Measurements from ENCODE around the gene TBC1D8. TPM values are rescaled to one million over a fixed set of nuclear protein-coding genes. Genes with fewer than 3 reads are reported as not detected.

The TBC1D8 gene
- polyA plus RNA-seq, 1 donor: 17.3 TPM

DNA sequence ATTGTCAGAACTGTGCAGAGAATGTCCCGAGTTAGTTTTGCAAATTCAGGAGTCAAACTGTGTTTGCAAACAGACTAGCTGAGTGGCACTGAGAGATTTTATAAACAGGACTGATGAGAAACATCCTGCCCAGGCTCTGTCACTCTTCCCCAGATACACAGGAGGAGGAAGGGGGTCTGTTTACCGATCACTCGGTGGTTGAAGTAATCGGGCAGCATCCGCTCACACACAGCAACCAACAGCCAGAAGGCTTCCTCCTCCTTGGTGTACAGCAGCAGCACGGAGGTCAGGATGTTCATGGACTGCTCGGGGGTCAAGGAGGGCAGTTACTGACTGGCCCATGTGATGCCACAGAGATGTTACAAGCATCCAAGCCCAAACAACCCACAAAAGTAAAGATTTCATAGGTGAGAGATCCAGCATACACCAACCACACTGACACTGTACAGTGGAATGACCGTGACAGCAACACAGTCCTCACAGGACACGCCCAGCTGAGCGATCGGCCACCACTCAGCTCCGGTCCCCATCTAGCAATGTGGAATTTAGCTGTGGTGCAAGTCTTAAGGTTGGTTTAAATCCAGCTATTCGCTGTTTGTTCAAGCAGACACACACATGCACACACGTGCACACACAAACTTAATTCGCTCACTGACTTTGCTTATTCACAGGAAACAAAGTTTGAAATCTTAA is 119.0 kb downstream of the TBC1D8 start:
- H3K4me3 ChIP-seq (ENCODE audit: low read length): no peak overlapping the region
- no peaks in the 10 kb centered on the region for H3K9me3 ChIP-seq (ENCODE audit: control insufficient read depth, low read depth, low read length)
- no peaks in the 10 kb centered on the region for H3K27me3 ChIP-seq (ENCODE audit: control insufficient read depth, insufficient read depth, low read length)
- no peak for DNase-seq
- WGBS (ENCODE audit: insufficient coverage, low lambda C conversion rate): no CpG with 5 or more reads among the region's 15 CpGs
- peaks cover 28% of the 10 kb centered on the region for H3K36me3 ChIP-seq (ENCODE audit: control insufficient read depth, insufficient read depth, low read length)
- no peaks in the 10 kb centered on the region for H3K4me1 ChIP-seq (ENCODE audit: control insufficient read depth, insufficient read depth, low read length)
- no peak overlapping the region for H3K27ac ChIP-seq (ENCODE audit: low read length)

DNA sequence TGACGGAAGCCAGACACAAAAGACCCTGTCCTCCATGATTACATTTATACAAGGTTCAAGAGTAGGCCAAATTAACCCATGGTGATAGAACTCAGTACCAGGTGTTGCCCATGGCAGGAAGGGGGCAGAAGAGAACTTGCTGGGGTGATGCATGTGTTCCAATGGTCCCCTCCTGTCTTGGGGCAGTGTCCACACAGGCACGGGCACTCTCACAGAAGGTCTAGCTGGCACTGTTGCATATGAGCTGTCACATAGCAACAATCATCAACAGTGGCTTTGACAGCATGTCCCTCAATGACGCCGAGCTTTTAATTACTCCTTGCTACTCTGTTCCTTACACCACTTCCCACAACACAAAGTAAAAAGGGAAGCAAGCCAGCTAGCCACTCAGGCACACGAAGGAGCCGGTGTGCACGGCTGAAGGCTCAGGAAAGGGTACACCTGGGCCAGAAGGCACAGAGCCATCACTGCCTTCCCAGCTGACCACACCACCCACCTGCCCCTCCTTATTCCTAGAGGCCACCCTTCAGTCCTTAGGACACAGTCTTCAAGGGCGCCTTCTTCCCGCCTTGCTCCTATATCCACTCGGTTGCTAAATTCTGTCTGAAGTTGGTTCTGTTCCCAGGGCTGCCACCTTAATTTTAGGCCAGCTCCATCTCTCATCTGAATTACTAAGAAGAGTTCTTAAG is 120.2 kb downstream of the TBC1D8 start:
- Histone ChIP-seq H3K4me3 (ENCODE audit: low read length) (no peak overlapping the region), H3K27me3 (ENCODE audit: control insufficient read depth, insufficient read depth, low read length) (no peaks in the 10 kb centered on the region), H3K9me3 (ENCODE audit: control insufficient read depth, low read depth, low read length) (no peaks in the 10 kb centered on the region), H3K4me1 (ENCODE audit: control insufficient read depth, insufficient read depth, low read length) (no peaks in the 10 kb centered on the region), H3K27ac (ENCODE audit: low read length) (no peak overlapping the region), H3K36me3 (ENCODE audit: control insufficient read depth, insufficient read depth, low read length) (peaks cover 22% of the 10 kb centered on the region)
- no CpG with 5 or more reads among the region's 10 CpGs for WGBS (ENCODE audit: insufficient coverage, low lambda C conversion rate)
- no peak for DNase-seq

GRCh38 chr2:101027852-101028251 is 123.3 kb downstream of the TBC1D8 start:
- DNase-seq: no peak
- no peak overlapping the region for H3K4me3 ChIP-seq (ENCODE audit: low read length)
- no peaks in the 10 kb centered on the region for H3K9me3 ChIP-seq (ENCODE audit: control insufficient read depth, low read depth, low read length)
- no peak overlapping the region for H3K27ac ChIP-seq (ENCODE audit: low read length)
- no peaks in the 10 kb centered on the region for H3K4me1 ChIP-seq (ENCODE audit: control insufficient read depth, insufficient read depth, low read length)
- peaks cover 6% of the 10 kb centered on the region for H3K36me3 ChIP-seq (ENCODE audit: control insufficient read depth, insufficient read depth, low read length)
- WGBS (ENCODE audit: insufficient coverage, low lambda C conversion rate): no CpG with 5 or more reads among the region's 8 CpGs
- H3K27me3 ChIP-seq (ENCODE audit: control insufficient read depth, insufficient read depth, low read length): no peaks in the 10 kb centered on the region

DNA sequence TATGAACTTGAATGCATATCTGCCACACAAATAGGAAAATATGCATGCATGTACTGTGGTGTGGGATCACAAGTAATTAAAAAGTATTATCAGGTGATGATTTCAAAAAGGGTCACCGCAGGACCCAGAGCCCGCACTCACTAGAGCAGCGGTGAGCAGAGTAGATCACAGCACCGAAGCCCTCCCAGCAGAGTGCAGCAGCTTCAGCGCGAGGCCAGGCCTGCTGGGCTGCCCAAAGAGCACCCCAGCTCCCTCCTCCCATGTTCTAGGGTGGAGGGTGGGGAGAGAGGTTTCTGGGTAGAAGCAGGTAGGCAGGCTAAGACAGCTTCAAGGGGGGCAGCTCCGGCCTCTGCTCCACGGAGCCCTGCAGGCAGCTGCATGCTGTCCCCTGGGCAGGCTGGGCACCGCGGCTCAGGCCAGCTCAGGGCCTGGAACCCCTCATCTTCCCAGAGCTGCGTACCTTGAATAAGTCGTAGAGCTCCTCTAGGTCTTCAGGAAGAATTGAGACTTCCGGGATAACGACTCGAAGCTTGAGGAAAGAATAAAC is 124.2 kb downstream of the TBC1D8 start:
- Histone ChIP-seq H3K4me3 (ENCODE audit: low read length) (no peak overlapping the region), H3K36me3 (ENCODE audit: control insufficient read depth, insufficient read depth, low read length) (peaks cover 6% of the 10 kb centered on the region), H3K9me3 (ENCODE audit: control insufficient read depth, low read depth, low read length) (no peaks in the 10 kb centered on the region), H3K4me1 (ENCODE audit: control insufficient read depth, insufficient read depth, low read length) (no peaks in the 10 kb centered on the region), H3K27ac (ENCODE audit: low read length) (no peak overlapping the region), H3K27me3 (ENCODE audit: control insufficient read depth, insufficient read depth, low read length) (no peaks in the 10 kb centered on the region)
- 80% methylated on average over 1 of the region's 15 CpGs for WGBS (ENCODE audit: insufficient coverage, low lambda C conversion rate)
- no peak for DNase-seq

DNA sequence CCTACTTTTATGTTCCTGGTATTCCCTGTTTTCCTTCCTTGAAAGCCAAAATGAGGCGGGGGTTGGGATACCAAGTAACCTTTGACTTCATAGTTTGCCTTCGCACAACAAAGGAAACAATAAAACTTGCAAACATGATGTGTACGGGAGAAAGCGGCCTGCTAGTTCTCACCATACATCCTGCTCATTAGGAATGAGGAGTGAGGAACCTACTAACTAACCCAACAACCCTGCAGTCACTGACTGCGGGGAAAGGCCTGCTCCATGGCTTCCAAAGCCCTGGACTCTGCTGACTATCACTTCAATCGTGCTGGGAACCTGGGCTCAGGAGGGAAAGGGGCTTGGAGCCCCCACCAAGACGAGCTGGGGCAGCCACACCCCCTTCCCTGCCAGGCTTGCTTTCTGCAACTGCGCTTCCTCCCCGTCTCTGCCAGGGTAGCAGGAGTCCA is 124.9 kb downstream of the TBC1D8 start:
- peak in 1 of 2 donors; percentile 39 for DNase-seq
- H3K27me3 ChIP-seq (ENCODE audit: control insufficient read depth, insufficient read depth, low read length): no peaks in the 10 kb centered on the region
- 7% methylated on average over 3 of the region's 9 CpGs for WGBS (ENCODE audit: insufficient coverage, low lambda C conversion rate)
- no peaks in the 10 kb centered on the region for H3K9me3 ChIP-seq (ENCODE audit: control insufficient read depth, low read depth, low read length)
- no peak overlapping the region for H3K27ac ChIP-seq (ENCODE audit: low read length)
- peaks cover 8% of the 10 kb centered on the region for H3K36me3 ChIP-seq (ENCODE audit: control insufficient read depth, insufficient read depth, low read length)
- H3K4me3 ChIP-seq (ENCODE audit: low read length): no peak overlapping the region
- H3K4me1 ChIP-seq (ENCODE audit: control insufficient read depth, insufficient read depth, low read length): no peaks in the 10 kb centered on the region

- Histone ChIP-seq H3K36me3 (ENCODE audit: control insufficient read depth, insufficient read depth, low read length) (peaks cover 15% of the 10 kb centered on the region), H3K27ac (ENCODE audit: low read length) (no peak overlapping the region), H3K4me1 (ENCODE audit: control insufficient read depth, insufficient read depth, low read length) (no peaks in the 10 kb centered on the region), H3K9me3 (ENCODE audit: control insufficient read depth, low read depth, low read length) (no peaks in the 10 kb centered on the region), H3K27me3 (ENCODE audit: control insufficient read depth, insufficient read depth, low read length) (no peaks in the 10 kb centered on the region), H3K4me3 (ENCODE audit: low read length) (no peak overlapping the region)
- WGBS (ENCODE audit: insufficient coverage, low lambda C conversion rate): 94% methylated on average over 2 of the region's 6 CpGs
- no peak for DNase-seq
These were observed 125.6 kb downstream of the TBC1D8 start for GRCh38 chr2:101025561-101025960.

DNA sequence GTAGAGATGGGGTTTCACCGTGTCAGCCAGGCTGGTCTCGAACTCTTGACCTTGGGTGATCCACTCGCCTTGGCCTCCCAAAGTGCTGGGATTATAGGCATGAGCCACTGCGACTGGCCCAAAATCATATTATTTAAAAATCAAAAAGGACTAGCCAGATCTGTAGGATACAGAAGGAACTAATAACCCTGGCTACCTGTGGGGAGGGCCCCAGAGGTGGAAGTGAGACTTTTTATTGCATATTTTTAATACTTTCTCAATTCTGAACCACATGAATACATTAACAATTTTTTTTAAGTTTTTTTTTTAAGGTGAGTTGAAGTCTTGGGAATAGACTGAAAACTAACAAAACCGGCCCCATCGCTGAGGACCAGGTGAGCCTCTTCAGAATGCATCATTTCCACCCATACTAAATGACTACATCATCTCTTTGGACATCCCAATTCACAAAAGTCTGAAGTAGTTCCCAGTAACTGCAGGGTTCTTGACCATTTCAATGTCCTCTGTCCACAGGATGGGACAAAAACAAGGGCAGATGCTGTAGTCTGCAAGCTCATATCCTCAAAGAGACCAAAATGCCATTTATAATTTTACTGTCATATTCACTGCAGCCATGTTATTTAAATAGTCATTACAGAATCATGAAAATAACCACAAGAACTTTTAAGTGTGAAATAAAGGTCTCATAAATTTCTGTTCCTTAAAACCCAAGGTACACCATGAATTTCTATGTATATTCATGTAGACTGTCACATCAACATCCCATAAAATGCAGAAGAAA is 127.7 kb downstream of the TBC1D8 start:
- H3K27me3 ChIP-seq (ENCODE audit: control insufficient read depth, insufficient read depth, low read length): no peaks in the 10 kb centered on the region
- no peak for DNase-seq
- no peak overlapping the region for H3K27ac ChIP-seq (ENCODE audit: low read length)
- H3K36me3 ChIP-seq (ENCODE audit: control insufficient read depth, insufficient read depth, low read length): peaks cover 23% of the 10 kb centered on the region
- no peaks in the 10 kb centered on the region for H3K4me1 ChIP-seq (ENCODE audit: control insufficient read depth, insufficient read depth, low read length)
- H3K4me3 ChIP-seq (ENCODE audit: low read length): no peak overlapping the region
- no CpG with 5 or more reads among the region's 6 CpGs for WGBS (ENCODE audit: insufficient coverage, low lambda C conversion rate)
- H3K9me3 ChIP-seq (ENCODE audit: control insufficient read depth, low read depth, low read length): no peaks in the 10 kb centered on the region

- no peak for DNase-seq
- no peak overlapping the region for H3K27ac ChIP-seq (ENCODE audit: low read length)
- H3K4me3 ChIP-seq (ENCODE audit: low read length): no peak overlapping the region
- H3K4me1 ChIP-seq (ENCODE audit: control insufficient read depth, insufficient read depth, low read length): no peaks in the 10 kb centered on the region
- no CpG with 5 or more reads among the region's 16 CpGs for WGBS (ENCODE audit: insufficient coverage, low lambda C conversion rate)
- H3K9me3 ChIP-seq (ENCODE audit: control insufficient read depth, low read depth, low read length): no peaks in the 10 kb centered on the region
- H3K27me3 ChIP-seq (ENCODE audit: control insufficient read depth, insufficient read depth, low read length): no peaks in the 10 kb centered on the region
- H3K36me3 ChIP-seq (ENCODE audit: control insufficient read depth, insufficient read depth, low read length): peaks cover 23% of the 10 kb centered on the region
These were observed 129.0 kb downstream of the TBC1D8 start for GRCh38 chr2:101022221-101022620.

DNA sequence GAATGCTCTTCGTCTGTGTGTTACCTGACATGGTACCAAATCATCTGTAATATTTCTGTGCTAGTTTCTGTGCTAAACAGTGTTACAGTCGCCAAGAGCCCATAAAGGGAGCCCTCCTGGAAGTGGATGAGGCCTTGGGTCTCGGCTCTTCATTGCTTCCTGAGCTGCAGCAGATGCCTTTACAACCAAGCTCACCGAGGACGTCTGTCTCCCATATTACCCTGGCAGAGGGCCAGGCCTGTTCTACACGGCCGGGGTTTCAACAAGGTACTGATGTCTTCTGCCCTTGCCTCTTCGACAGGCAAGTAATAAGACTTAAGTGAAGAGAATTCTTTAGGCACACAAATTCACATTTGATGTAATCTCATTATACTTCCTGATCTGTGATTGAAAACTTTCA is 132.2 kb downstream of the TBC1D8 start:
- WGBS (ENCODE audit: insufficient coverage, low lambda C conversion rate): no CpG with 5 or more reads among the region's 8 CpGs
- Histone ChIP-seq H3K36me3 (ENCODE audit: control insufficient read depth, insufficient read depth, low read length) (peaks cover 28% of the 10 kb centered on the region), H3K27me3 (ENCODE audit: control insufficient read depth, insufficient read depth, low read length) (no peaks in the 10 kb centered on the region), H3K9me3 (ENCODE audit: control insufficient read depth, low read depth, low read length) (no peaks in the 10 kb centered on the region), H3K4me1 (ENCODE audit: control insufficient read depth, insufficient read depth, low read length) (no peaks in the 10 kb centered on the region), H3K4me3 (ENCODE audit: low read length) (no peak overlapping the region), H3K27ac (ENCODE audit: low read length) (no peak overlapping the region)
- no peak for DNase-seq

DNA sequence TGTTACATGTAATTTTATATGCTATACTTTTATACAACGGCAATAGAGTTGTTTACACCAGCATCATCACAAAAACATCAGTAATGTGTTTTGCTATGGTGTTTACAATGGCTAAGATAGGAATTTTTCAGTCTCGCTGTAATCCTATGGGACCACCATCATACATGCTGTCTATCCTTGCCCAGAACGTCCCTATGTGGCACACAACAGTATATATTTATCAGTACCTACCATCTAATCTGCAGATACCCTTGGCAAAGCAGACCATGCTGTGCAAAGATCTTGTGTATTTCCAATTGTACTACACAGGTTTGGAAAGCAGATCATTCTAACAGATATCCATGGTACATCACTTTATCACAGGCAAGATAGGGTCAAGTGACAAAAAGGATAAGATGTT is 133.8 kb downstream of the TBC1D8 start:
- H3K4me3 ChIP-seq (ENCODE audit: low read length): no peak overlapping the region
- H3K4me1 ChIP-seq (ENCODE audit: control insufficient read depth, insufficient read depth, low read length): no peaks in the 10 kb centered on the region
- H3K27me3 ChIP-seq (ENCODE audit: control insufficient read depth, insufficient read depth, low read length): no peaks in the 10 kb centered on the region
- H3K27ac ChIP-seq (ENCODE audit: low read length): no peak overlapping the region
- no peaks in the 10 kb centered on the region for H3K9me3 ChIP-seq (ENCODE audit: control insufficient read depth, low read depth, low read length)
- DNase-seq: no peak
- WGBS (ENCODE audit: insufficient coverage, low lambda C conversion rate): no CpG with 5 or more reads among the region's 3 CpGs
- peaks cover 28% of the 10 kb centered on the region for H3K36me3 ChIP-seq (ENCODE audit: control insufficient read depth, insufficient read depth, low read length)
